A549 (cell line): ENCODE results near the gene GRIK1. TPM values are rescaled to one million over a fixed set of nuclear protein-coding genes. Genes with fewer than 3 reads are reported as not detected.
"Not testable (repeated sequence)": the region's sequence is repeated elsewhere in the genome, so short reads cannot be mapped to it uniquely, and the experiment has no call there.

Experiments
- ATAC-seq, 2 experiments: fragments of 200-7000 bp in 1 of 2; fragments of >200 bp in 1 of 2; cut with Nextera tagmentation in 1 of 2; cut with Tn5 transposase in 1 of 2; 3 replicates each; pipeline versions ENCODE4 v1.8.0 to v1.9.1; 2018 to 2020; ENCODE audit warnings: mild to moderate bottlenecking in 1 of 2, moderate library complexity in 1 of 2
- CTCF ChIA-PET: fragments of 300-600 bp; sonication (Branson Sonifier 250); formaldehyde crosslinking; extraction: SDS; loops from one replicate; lab custom pipeline; 2021; ENCODE audit warnings: antibody characterized with exemption, inconsistent platforms; lab: Yijun Ruan, JAX
- POLR2A ChIA-PET: fragments of 350-600 bp; formaldehyde crosslinking; extraction: SDS; loops from one replicate; lab custom pipeline; 2021; ENCODE audit warnings: antibody characterized with exemption, inconsistent platforms; lab: Yijun Ruan, JAX
- DNase-seq, 2 experiments: peaks; one replicate each; pipeline versions ENCODE4 v3.0.0 to v3.0.0-alpha.2; 2011 to 2016; ENCODE audit warnings: low read depth in 1 of 2, low spot score in 1 of 2
- FAIRE-seq: peaks from 2 replicates; lab custom pipeline; 2011; peaks lifted over from hg19 to GRCh38; lab: Jason Lieb, UNC
- H3K27ac ChIP-seq, 2 experiments: fragments of >200 bp; sonication (Bioruptor Twin); formaldehyde crosslinking; 3 replicates each; pipeline ENCODE4 v1.5.1; 2016 to 2017
- H3K4me1 ChIP-seq: fragments of >200 bp; sonication (Bioruptor Twin); formaldehyde crosslinking; 3 replicates; pipeline ENCODE4 v1.6.1; 2016
- H3K4me2 ChIP-seq: fragments of >200 bp; sonication (Bioruptor Twin); formaldehyde crosslinking; 3 replicates; pipeline ENCODE4 v1.6.1; 2016
- H3K4me3 ChIP-seq: fragments of >200 bp; sonication (Bioruptor Twin); formaldehyde crosslinking; 3 replicates; pipeline ENCODE4 v1.5.1; 2016
- H3K9me3 ChIP-seq: fragments of >200 bp; sonication (Bioruptor Twin); formaldehyde crosslinking; 3 replicates; pipeline ENCODE4 v1.6.1; 2016
- BHLHE40 ChIP-seq: IDR thresholded peaks from 2 replicates; pipeline ENCODE4 v1.6.1; 2012; ENCODE audit warnings: low read depth, low read length, inconsistent platforms
- CEBPB ChIP-seq, 2 experiments: fragments of >200 bp in 1 of 2; sonication (Bioruptor Twin) in 1 of 2; formaldehyde crosslinking in 1 of 2; IDR thresholded peaks; 2 replicates each; pipeline ENCODE4 v1.6.1; 2012 to 2016
- ESRRA ChIP-seq: fragments of 150-350 bp; IDR thresholded peaks from 2 replicates; pipeline ENCODE4 v1.6.1; 2014; ENCODE audit warnings: mild to moderate bottlenecking, low read length, borderline replicate concordance
- FOSB ChIP-seq: fragments of 250-450 bp; sonication (Bioruptor Pico); IDR thresholded peaks from 2 replicates; pipeline ENCODE4 v1.5.0; 2020; ENCODE audit warnings: mild to moderate bottlenecking, moderate library complexity
- HDAC2 ChIP-seq: fragments of 200-600 bp; sonication (generic); IDR thresholded peaks from 2 replicates; pipeline ENCODE4 v1.6.1; 2016
- HEYL ChIP-seq: fragments of 250-450 bp; sonication (Bioruptor Pico); IDR thresholded peaks from 2 replicates; pipeline ENCODE4 v1.8.0; 2021; ENCODE audit warnings: mild to moderate bottlenecking, moderate library complexity
- HOXB5 ChIP-seq: fragments of 250-450 bp; sonication (Bioruptor Pico); IDR thresholded peaks from 2 replicates; pipeline ENCODE4 v1.5.0; 2020; ENCODE audit warnings: mild to moderate bottlenecking, moderate library complexity
- KDM5A ChIP-seq: fragments of 200-600 bp; sonication (generic); IDR thresholded peaks from 2 replicates; pipeline ENCODE4 v1.6.1; 2016; ENCODE audit warnings: antibody characterized with exemption, mild to moderate bottlenecking
- MAFK ChIP-seq: fragments of 450-650 bp; IDR thresholded peaks from 2 replicates; pipeline ENCODE4 v1.6.1; 2014; ENCODE audit not compliant: partially characterized antibody
- MYC ChIP-seq: IDR thresholded peaks from 2 replicates; pipeline ENCODE4 v1.6.1; 2012; ENCODE audit warnings: mild to moderate bottlenecking, inconsistent platforms, low read length, improper control_type of control experiment, borderline replicate concordance
- PHF8 ChIP-seq: fragments of 200-600 bp; sonication (generic); IDR thresholded peaks from 2 replicates; pipeline ENCODE4 v1.6.1; 2016; ENCODE audit warnings: low read depth, mild to moderate bottlenecking, antibody characterized with exemption, moderate library complexity, borderline replicate concordance
- POLR2A ChIP-seq: IDR thresholded peaks from 2 replicates; pipeline ENCODE4 v1.6.1; 2012; ENCODE audit warnings: mild to moderate bottlenecking, low read length
- POLR2AphosphoS2 ChIP-seq: conservative IDR thresholded peaks from 2 replicates; pipeline ENCODE4 v1.6.1; 2012; ENCODE audit warnings: low read length, improper control_type of control experiment, inconsistent platforms
- RARB ChIP-seq: fragments of 250-450 bp; sonication (Bioruptor Pico); IDR thresholded peaks from 2 replicates; pipeline ENCODE4 v1.8.0; 2021; ENCODE audit warnings: mild to moderate bottlenecking, moderate library complexity
- RFX5 ChIP-seq: fragments of 450-650 bp; IDR thresholded peaks from 2 replicates; pipeline ENCODE4 v1.7.1; 2014; ENCODE audit warnings: antibody characterized with exemption, mild to moderate bottlenecking, moderate library complexity
- SREBF2 ChIP-seq: fragments of 450-650 bp; IDR thresholded peaks from 2 replicates; pipeline ENCODE4 v1.6.1; 2014; ENCODE audit warnings: mild to moderate bottlenecking, moderate library complexity
- TFCP2L1 ChIP-seq: fragments of 250-450 bp; sonication (Bioruptor Pico); IDR thresholded peaks from 2 replicates; pipeline ENCODE4 v1.5.0; 2021; ENCODE audit warnings: mild to moderate bottlenecking
- ZC3H11A ChIP-seq: fragments of 450-650 bp; IDR thresholded peaks from 2 replicates; pipeline ENCODE4 v1.6.1; 2014; ENCODE audit warnings: antibody characterized with exemption, mild to moderate bottlenecking
- WGBS: methylation state at CpG from one replicate; pipeline ENCODE4 v1.1.6; 2017; ENCODE audit errors: missing lambda C conversion rate; 5-methylcytosine and 5-hydroxymethylcytosine counted together
- polyA plus RNA-seq, 4 experiments: library from polyadenylated mRNA; depleted of rRNA in 3 of 4; stranded (reverse); fragments of >200 nt; fragmentation: RNase III in 1 of 4; extraction: RNeasy Plus Mini Kit Qiagen cat#74134 plus additional on column Dnase treatment in 1 of 4; gene quantifications; 2 replicates in 3 of 4; 3 replicates in 1 of 4; pipeline ENCODE4 v1.2.3, GENCODE V29; 2011 to 2017
- TF ChIP-seq, protein P1 (sequence below): IDR thresholded peaks from 2 replicates; pipeline ENCODE4 v1.6.1; 2012; ENCODE audit warnings: low read depth, borderline replicate concordance
- TF ChIP-seq, protein P2 (sequence below): fragments of 250-450 bp; sonication (Bioruptor Pico); IDR thresholded peaks from 2 replicates; pipeline ENCODE4 v1.5.0; 2021; ENCODE audit warnings: mild to moderate bottlenecking, moderate library complexity, borderline replicate concordance
- TF ChIP-seq, protein P3 (sequence below): fragments of 200-600 bp; sonication (generic); IDR thresholded peaks from 2 replicates; pipeline ENCODE4 v1.6.1; 2016; ENCODE audit warnings: antibody characterized with exemption, mild to moderate bottlenecking, moderate library complexity
- TF ChIP-seq, protein P4 (sequence below): fragments of 450-650 bp; IDR thresholded peaks from 2 replicates; pipeline ENCODE4 v1.6.1; 2014; ENCODE audit warnings: antibody characterized with exemption
- TF ChIP-seq, protein P5 (sequence below): fragments of 250-450 bp; sonication (Bioruptor Pico); IDR thresholded peaks from 2 replicates; pipeline ENCODE4 v1.5.0; 2020; ENCODE audit warnings: low read depth, mild to moderate bottlenecking, moderate library complexity

The GRIK1 gene
- polyA plus RNA-seq, 2 of the 4 experiments (the other 2 are of a cell fraction), result not detected

DNA sequence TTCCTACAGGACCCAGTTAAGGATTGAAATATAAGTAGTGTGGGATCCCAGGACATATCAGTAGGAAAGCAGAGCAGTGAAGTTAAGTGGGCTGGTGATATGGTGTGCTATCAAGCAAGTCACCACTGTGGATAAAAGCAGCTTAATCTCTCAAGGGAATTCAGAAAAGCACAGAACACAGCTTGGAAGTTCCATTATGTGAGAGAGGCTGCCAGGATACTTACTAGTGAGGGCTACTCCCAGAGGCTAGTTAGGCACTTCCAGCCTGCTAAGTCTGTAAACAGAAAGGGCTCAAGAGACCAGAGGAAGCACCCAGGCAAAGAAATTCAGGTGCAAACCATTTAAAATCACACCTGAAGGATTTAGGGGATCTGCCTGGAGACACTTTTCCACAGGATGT is 18.8 kb upstream of the GRIK1 start:
- ChIA-PET POLR2A (no interaction called here), CTCF (no interaction called here)
- H3K4me3 ChIP-seq, result no peak overlapping the region
- no peaks in the 10 kb centered on the region for H3K4me1 ChIP-seq
- DNase-seq (no peak), FAIRE-seq (no peak), ATAC-seq (no peak)
- no peaks in the 10 kb centered on the region for H3K9me3 ChIP-seq
- no peak overlapping the region for H3K4me2 ChIP-seq
- TF ChIP-seq, protein P1, sequence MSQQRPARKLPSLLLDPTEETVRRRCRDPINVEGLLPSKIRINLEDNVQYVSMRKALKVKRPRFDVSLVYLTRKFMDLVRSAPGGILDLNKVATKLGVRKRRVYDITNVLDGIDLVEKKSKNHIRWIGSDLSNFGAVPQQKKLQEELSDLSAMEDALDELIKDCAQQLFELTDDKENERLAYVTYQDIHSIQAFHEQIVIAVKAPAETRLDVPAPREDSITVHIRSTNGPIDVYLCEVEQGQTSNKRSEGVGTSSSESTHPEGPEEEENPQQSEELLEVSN, result no peak
- TF ChIP-seq SREBF2 (no peak), POLR2A (no peak)
- TF ChIP-seq, protein P2, sequence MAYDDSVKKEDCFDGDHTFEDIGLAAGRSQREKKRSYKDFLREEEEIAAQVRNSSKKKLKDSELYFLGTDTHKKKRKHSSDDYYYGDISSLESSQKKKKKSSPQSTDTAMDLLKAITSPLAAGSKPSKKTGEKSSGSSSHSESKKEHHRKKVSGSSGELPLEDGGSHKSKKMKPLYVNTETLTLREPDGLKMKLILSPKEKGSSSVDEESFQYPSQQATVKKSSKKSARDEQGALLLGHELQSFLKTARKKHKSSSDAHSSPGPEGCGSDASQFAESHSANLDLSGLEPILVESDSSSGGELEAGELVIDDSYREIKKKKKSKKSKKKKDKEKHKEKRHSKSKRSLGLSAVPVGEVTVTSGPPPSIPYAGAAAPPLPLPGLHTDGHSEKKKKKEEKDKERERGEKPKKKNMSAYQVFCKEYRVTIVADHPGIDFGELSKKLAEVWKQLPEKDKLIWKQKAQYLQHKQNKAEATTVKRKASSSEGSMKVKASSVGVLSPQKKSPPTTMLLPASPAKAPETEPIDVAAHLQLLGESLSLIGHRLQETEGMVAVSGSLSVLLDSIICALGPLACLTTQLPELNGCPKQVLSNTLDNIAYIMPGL (CRISPR knock-in tag), result no peak
- H3K27ac ChIP-seq, result no peak overlapping the region

DNA sequence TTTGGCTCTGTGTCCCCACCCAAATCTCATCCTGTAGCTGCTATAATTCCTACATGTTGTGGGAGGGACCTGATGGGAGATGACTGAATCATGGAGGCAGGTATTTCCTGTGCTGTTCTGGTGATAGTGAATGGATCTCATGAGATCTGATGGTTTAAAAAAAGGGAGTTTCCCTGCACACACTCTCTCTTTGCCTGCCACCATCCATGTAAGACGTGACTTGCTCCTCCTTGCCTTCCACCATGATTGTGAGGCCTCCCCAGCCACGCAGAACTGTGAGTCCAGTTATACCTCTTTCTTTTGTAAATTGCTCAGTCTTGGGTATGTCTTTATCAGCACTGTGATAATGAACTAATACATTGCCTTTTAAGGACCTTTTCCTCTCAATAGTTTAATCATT is 18.2 kb upstream of the GRIK1 start:
- DNase-seq, H3K27ac ChIP-seq, POLR2A ChIA-PET, H3K4me3 ChIP-seq, H3K4me2 ChIP-seq, FAIRE-seq, H3K9me3 ChIP-seq, CTCF ChIA-PET, H3K4me1 ChIP-seq, ATAC-seq: not testable (repeated sequence)
- WGBS, result 0% methylated on average over 2 of the region's 2 CpGs

DNA sequence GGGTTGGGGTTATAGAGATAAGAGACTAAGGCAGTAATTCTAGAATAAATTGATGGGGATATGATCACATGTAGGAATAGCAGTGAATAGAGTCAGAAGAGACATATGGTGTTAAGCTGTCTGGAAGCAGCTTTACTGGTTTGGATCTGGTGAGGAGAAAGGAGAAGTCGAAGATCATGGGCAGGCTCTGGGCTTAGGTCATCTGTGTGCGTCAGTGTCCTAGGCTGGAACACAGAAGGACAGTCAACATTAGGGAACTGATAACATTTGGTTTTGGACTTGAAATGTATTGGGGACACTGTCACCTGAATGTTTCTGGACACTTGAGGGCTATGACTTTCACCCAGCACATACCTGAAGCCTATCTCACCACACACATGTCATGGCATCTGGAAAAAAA is 13.9 kb upstream of the GRIK1 start:
- ATAC-seq (no peak), DNase-seq (no peak), FAIRE-seq (no peak)
- WGBS, result 35% methylated on average over 2 of the region's 2 CpGs
- TF ChIP-seq MYC (no peak), RFX5 (no peak), CEBPB (IDR thresholded peaks at IDR 0.05) (no peak), HOXB5 (no peak), TFCP2L1 (CRISPR knock-in tag) (no peak), ZC3H11A (no peak), HEYL (no peak), RARB (CRISPR knock-in tag) (no peak), KDM5A (no peak), FOSB (CRISPR knock-in tag) (no peak), SREBF2 (no peak), ESRRA (no peak), HDAC2 (no peak), POLR2AphosphoS2 (no peak), PHF8 (no peak), MAFK (no peak), BHLHE40 (no peak)
- TF ChIP-seq, protein P3, sequence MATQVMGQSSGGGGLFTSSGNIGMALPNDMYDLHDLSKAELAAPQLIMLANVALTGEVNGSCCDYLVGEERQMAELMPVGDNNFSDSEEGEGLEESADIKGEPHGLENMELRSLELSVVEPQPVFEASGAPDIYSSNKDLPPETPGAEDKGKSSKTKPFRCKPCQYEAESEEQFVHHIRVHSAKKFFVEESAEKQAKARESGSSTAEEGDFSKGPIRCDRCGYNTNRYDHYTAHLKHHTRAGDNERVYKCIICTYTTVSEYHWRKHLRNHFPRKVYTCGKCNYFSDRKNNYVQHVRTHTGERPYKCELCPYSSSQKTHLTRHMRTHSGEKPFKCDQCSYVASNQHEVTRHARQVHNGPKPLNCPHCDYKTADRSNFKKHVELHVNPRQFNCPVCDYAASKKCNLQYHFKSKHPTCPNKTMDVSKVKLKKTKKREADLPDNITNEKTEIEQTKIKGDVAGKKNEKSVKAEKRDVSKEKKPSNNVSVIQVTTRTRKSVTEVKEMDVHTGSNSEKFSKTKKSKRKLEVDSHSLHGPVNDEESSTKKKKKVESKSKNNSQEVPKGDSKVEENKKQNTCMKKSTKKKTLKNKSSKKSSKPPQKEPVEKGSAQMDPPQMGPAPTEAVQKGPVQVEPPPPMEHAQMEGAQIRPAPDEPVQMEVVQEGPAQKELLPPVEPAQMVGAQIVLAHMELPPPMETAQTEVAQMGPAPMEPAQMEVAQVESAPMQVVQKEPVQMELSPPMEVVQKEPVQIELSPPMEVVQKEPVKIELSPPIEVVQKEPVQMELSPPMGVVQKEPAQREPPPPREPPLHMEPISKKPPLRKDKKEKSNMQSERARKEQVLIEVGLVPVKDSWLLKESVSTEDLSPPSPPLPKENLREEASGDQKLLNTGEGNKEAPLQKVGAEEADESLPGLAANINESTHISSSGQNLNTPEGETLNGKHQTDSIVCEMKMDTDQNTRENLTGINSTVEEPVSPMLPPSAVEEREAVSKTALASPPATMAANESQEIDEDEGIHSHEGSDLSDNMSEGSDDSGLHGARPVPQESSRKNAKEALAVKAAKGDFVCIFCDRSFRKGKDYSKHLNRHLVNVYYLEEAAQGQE, result no peak
- TF ChIP-seq, protein P4, sequence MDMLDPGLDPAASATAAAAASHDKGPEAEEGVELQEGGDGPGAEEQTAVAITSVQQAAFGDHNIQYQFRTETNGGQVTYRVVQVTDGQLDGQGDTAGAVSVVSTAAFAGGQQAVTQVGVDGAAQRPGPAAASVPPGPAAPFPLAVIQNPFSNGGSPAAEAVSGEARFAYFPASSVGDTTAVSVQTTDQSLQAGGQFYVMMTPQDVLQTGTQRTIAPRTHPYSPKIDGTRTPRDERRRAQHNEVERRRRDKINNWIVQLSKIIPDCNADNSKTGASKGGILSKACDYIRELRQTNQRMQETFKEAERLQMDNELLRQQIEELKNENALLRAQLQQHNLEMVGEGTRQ, result no peak
- TF ChIP-seq, protein P5, sequence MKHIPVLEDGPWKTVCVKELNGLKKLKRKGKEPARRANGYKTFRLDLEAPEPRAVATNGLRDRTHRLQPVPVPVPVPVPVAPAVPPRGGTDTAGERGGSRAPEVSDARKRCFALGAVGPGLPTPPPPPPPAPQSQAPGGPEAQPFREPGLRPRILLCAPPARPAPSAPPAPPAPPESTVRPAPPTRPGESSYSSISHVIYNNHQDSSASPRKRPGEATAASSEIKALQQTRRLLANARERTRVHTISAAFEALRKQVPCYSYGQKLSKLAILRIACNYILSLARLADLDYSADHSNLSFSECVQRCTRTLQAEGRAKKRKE (CRISPR knock-in tag), result no peak
- no peaks in the 10 kb centered on the region for H3K4me1 ChIP-seq
- H3K9me3 ChIP-seq, result no peaks in the 10 kb centered on the region
- CTCF ChIA-PET, result interaction anchor here (0.7 kb wide), 1 partner anchor 10 kb away, joined by 3 read pairs; no protein-coding TSS in a partner anchor
- H3K4me2 ChIP-seq, result no peak overlapping the region
- H3K4me3 ChIP-seq, result no peak overlapping the region
- no peak overlapping the region for H3K27ac ChIP-seq
- POLR2A ChIA-PET, result no interaction called here
